ENCODE measurements around the gene MBNL3.

The MBNL3 gene

DNA sequence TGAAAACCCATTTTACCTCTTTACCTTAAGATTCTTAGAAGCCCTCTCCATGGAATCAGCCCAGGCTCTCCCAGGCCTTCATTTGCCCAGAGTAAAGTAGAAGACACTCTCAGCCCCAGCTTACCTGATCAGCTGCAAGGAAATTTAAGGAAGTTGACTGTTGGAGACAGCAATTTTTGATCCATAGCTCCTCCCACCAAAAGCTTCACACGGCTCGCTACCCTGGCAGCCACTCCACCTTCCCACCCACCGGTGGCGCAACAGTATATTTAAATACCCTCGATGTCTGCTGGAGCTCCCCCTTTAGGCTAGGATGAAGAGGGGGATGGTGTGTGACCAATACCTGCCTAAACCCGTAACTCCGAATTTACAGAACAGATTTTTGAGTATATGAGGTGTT lies 75.4 kb downstream of the MBNL3 start:
- DNase-seq: no peak

DNA sequence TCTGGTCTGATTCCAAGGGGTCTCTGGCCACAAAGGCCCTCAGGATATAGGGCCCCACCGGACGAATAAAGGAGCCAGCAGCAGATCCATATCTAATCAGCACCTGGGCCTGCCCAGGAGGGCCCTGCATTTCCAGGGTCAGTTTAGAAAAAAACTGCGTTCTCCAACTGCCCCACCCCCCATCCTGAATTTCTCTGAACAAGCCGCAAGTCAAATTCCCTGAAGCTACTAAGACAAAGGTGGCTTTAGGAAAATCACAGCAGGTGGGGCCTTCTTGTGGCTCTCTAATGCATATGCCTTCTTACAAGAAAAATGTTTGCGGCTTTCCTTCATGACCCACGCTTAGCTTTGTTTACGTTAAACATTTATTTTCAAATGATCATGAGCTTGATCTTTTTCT lies 76.6 kb downstream of the MBNL3 start:
- DNase-seq: no peak

DNA sequence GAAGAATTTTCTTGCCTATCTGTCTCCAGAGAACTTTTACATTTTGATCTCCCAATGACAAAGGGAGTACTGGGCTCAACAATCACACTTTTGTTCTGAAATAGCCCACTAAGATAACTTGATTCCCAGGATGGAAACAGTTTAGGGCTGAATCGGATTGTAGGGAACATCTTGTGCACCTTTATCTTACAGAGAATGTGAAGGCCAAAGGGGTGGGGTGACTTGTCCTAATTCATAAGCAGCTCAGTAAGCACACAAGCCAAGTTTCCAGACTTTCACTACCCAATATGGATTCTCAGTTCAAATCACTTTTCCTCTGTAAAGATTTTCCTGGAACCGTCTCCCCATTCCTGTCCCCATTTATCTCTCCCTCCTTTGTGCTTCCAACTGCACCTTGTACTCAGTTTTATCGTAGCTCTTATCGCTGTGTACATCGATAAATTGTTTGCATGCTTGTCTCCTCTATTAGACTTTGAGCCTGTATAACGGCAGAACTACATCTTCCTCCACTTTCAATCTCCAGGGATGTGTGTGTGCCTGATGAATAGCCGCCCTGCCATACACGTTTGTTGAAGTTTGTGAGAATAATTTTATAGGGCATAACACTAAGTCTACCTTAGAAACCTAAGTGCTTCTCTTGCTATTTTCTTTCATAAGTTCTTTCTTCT lies 77.4 kb downstream of the MBNL3 start:
- no peak for DNase-seq

DNA sequence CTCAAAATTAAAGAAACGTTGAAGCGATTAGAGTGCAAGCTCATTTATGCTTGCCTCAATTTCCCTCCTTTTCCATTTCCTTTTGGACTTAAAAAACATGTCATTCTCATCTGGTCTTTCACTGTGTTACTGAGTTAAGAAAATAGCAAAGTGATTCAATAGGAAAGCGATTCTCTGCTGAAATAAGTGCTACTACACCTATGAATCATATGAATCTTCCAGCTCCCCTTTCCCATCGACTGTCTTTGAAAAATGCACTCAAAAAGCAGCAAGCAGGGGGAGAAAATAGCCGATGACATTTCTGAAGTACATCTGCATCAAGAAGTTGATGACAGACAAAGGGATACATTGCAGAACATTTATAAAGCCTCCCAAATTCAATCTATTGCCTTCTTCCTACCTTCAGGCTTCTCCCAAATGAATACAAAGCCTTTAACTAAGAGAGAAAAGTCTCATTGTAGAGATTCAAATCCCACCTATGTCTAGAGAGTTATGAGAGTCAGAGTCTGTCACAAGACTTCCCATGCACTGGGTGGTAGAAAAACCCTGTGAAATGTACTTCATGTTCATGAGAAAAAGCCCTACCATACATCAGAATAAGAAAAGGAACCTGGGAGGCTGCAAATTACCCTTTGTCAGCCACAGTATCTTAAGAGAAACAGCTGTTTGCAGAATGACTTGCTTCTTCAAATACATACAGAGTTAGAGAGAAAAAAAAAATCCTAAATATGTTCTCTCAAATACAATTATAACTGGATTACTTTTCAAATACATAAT lies 78.9 kb downstream of the MBNL3 start:
- DNase-seq: no peak

GRCh38 chrX:132407691-132408090 lies 81.1 kb downstream of the MBNL3 start:
- DNase-seq: no peak

DNA sequence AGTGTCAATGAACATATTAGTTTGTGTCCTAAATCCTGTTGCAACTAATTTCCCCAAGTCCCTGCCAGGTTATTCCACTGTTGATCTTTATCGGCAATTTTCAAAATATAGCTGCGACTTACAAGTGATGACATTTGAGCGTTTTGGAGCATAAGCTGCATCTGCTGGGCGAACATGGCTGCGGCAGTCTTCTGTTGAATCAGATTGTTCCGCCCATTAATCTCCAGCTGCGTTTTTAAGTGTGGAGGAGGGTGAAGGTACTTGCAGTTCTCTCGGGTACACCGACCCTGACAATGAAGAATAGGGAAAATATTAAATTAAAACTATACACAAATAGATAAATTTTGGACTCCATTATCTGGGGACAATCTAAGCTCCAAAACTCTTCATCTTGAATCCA lies 82.7 kb downstream of the MBNL3 start:
- no peak for DNase-seq

DNA sequence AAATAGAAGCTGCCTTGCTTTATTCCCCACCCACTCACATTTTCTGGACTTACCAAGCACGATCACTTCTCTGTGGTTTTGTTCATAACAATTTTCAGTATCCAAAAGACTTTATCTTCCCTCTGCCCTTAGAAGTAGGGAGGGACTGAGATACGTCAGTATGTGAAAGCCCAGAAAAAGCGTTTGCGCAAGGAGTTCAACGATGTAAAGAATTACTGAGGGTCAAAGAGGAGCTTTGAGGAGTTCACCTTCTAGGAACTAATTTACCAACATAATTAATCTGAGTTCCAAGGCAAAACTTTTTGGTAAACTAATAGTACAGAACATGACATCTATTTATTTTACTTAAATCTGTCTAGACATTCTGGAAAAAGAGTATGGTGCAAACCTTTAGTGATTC lies 84.6 kb downstream of the MBNL3 start:
- no peak for DNase-seq

GRCh38 chrX:132401935-132402334 lies 86.9 kb downstream of the MBNL3 start:
- no peak for DNase-seq

GRCh38 chrX:132400706-132401105 lies 88.1 kb downstream of the MBNL3 start:
- no peak for DNase-seq

DNA sequence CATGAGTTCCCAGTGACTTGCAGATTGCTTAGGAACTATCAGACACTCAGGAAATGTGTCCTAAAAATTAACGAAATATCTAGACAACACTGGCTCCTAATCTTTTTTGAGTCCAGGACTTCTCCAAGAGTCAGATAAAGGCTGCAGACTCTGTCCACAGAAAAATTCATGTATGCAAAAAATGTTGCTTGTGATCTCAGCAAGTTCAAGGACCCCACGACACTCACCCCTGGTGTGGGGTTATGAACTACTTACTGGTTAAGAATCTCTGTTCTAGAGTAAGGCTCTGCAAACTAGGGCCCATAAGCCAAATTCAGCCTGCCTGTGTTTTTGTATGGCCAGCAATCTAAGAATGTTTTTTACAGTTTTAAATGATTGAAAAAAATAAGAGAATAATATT lies 93.2 kb downstream of the MBNL3 start:
- no peak for DNase-seq

- no peak for DNase-seq
Measured at GRCh38 chrX:132395026-132395425, 93.8 kb downstream of the MBNL3 start.

DNA sequence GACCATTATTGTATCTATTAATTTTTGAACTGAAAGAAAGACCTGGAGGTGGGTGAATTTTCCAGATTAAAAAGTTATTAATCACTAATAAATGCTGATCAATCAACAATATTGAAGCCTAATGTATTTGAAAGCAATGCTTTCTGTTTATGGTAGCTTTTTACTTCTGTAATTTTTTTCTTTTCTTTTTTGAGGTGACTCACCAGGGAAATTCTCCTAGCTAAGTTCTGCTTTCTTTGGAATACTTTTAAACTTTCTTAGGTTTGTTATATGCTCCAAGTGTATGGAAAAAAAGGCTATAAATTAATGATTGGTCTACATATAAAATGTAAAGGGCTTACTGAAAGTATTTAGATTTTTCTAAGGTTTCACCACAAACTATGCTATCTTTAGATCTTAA lies 94.2 kb downstream of the MBNL3 start:
- DNase-seq: no peak

DNA sequence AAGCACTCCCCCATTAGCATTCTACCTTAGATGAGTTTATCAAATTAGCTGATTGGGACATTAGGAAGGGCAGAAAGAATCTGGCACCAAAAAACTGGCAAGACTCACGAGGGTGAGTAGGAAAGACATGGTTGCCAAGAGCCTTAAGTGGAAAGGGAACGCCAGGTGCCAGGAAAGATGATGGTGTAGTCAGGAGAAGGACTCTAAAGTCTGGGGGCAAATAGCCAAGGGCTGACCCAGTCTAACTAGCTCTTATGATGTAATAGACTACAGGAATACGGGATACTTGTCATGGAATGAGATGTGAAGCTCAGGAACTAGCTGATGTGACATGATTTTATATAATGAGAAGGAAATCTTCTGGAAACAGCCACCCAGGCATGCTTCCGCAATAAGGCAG lies 94.8 kb downstream of the MBNL3 start:
- DNase-seq: no peak

DNA sequence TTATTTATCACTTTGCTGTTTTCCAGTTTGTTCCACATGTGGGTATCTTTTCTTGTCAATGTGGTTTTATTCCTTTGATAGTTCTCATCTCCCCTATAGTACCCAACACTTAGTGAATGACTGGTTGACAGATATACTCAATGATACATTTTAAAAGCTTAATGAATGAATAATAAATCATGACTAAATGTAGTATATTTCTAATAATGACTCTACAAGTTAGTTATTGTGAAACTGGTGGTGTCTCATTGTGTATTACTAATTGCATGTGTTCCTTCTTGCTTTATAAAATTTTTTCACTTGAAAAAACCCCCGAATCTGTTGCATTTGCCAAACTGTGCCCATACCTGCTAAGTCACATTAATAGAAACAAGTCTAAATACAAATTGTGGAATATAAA lies 95.4 kb downstream of the MBNL3 start:
- no peak for DNase-seq

DNA sequence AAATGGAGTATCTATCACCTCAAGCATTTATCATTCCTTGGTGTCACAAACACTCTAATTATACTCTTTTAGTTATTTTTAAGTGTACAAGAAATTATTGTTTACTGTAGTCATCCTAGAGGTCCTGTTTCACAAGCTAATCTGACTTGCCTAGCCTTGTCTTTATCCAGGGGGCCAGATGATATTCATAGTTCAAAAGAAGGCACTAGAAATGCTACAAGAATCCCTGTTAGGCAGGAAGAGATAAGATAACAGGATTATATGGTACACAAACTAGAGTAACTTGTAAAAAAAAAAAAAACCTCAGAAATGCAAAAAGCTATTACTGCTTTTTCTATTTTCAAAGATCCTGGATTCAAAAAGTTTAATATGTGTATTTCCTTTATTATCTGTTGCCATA lies 95.8 kb downstream of the MBNL3 start:
- no peak for DNase-seq

GRCh38 chrX:132390792-132391191 lies 98.0 kb downstream of the MBNL3 start:
- DNase-seq: no peak

DNA sequence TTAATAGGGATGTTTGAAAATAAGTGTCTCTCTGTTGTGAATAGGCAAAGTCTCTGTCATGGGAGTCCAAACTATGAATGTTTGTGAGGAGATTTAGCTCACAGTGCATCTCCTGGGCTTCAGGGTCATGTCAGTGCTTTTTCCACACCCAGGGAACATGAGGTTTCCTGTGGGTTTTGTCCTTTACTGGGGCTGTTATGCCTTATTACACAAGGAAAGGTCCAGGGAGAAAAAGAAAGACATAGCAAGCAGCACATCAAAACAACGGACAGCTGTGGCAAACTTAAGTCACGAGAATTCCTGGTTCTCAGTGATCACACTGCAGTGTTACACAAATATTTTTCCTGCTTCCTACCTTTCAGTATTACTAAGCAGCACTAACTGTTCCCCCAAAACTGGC lies 99.4 kb downstream of the MBNL3 start:
- no peak for DNase-seq

DNA sequence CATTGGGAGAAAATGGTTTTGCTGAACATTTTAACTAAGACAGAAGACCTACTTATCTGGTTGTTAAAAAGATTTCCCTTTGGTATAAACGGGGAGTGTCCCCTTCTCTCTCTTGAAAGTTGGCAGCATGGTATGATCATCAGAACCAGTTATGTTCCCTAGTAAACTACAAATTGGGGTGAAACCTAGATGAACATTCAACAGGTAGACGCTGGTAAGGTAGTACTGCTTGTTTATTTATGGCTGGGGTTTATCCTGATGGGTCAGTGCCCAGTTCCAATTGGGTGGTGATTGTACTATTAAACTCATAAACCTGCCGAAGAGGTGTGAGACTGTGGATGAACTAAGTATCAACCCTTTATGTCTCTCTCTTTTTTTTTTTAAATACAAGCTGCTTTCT lies 100.5 kb downstream of the MBNL3 start:
- no peak for DNase-seq

DNA sequence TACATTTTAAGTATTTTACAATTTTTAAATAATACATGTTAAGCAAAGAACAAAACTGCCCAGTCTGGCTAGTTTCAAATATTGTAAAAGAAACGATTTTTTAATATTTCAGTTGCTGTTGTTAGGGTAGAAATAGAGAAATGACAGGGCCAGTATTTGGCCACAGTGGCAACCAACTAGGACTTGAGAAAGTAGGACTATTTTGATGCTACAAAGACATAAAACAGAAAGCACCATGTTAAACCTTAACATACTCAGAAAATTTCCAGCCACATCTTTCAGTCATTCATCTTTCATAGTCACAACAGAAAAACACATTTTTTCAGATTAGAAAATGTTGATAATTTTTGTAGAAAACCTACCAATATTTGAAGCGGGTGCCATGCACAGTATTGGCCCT lies 104.5 kb downstream of the MBNL3 start:
- DNase-seq: no peak

DNA sequence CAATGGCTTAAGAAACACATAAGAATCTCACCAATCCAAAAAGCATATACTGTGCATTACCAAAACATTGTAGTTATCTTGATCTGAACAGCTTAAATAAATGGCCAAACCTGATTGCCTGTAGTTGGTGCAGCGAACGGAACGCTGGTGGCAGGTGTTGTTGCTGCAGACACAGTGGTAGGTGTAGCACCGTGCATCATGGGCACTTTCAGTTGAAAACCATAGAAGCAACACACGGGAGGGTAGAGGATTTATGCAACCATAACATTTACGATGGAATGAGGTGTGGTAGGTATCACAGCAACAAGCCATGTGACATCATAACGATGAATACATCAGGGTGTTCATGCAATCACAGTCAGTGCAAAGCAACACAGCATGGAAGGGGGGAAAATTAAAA lies 106.8 kb downstream of the MBNL3 start:
- DNase-seq: no peak

- DNase-seq: no peak
Measured at GRCh38 chrX:132378281-132378680, 110.6 kb downstream of the MBNL3 start.

DNA sequence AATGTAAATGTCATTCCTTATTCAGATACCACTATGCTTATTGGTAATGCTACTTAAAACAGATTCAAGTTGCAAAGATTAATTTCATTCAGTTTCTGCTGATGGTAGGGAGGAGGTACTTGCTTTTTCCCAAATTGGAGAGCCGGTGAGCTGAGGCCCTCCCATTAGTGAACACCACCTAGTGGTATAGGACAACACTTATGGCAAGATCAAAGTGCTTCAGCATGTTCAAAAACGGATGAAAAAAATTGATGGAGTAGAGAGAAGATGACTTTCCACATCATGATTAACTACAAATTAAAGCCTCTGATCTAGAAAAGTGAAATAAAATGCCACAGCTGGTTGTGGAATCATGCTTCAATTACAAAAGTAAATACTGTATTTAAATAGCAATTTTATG lies 112.9 kb downstream of the MBNL3 start:
- DNase-seq: no peak

GRCh38 chrX:132373610-132374009 lies 115.2 kb downstream of the MBNL3 start:
- no peak for DNase-seq

- no peak for DNase-seq
Measured at GRCh38 chrX:132369617-132370326, 119.1 kb downstream of the MBNL3 start.

Data from 8988T (cell line).